Epithelial cell of esophagus (primary cell): ENCODE data around the gene BRINP3.

ENCODE experiments used
- DNase-seq: peaks from one replicate; pipeline ENCODE4 v3.0.0; 2010; ENCODE audit warnings: low read depth
- H3K4me3 ChIP-seq: 2 replicates; pipeline ENCODE4 v1.5.1; 2011; ENCODE audit warnings: mild to moderate bottlenecking, low read length, control low read depth
- CTCF ChIP-seq: IDR thresholded peaks from 2 replicates; pipeline ENCODE4 v1.5.1; 2011; ENCODE audit warnings: low read depth, mild to moderate bottlenecking, low read length, control low read depth, inconsistent platforms; ENCODE audit not compliant: insufficient read depth; ENCODE audit errors: missing control alignments

The BRINP3 gene

GRCh38 chr1:190243056-190243455, 234.6 kb downstream of the BRINP3 start:
- no peak for TF ChIP-seq CTCF
- DNase-seq, result no peak
- no peak overlapping the region for H3K4me3 ChIP-seq

- H3K4me3 ChIP-seq, result no peak overlapping the region
- no peak for DNase-seq
- no peak for TF ChIP-seq CTCF
Observed at GRCh38 chr1:190226006-190226405, 251.7 kb downstream of the BRINP3 start.

GRCh38 chr1:190212450-190212849, 265.2 kb downstream of the BRINP3 start:
- H3K4me3 ChIP-seq, result no peak overlapping the region
- TF ChIP-seq CTCF, result no peak
- DNase-seq, result no peak

GRCh38 chr1:190207733-190208132, 269.9 kb downstream of the BRINP3 start:
- no peak for TF ChIP-seq CTCF

GRCh38 chr1:190205713-190206112, 272.0 kb downstream of the BRINP3 start:
- TF ChIP-seq CTCF, result no peak
- DNase-seq, result peak; percentile 1
- H3K4me3 ChIP-seq, result no peak overlapping the region

More at GRCh38 chr1:190207733-190208132, 269.9 kb downstream of the BRINP3 start:
- no peak overlapping the region for H3K4me3 ChIP-seq
- no peak for DNase-seq

GRCh38 chr1:190196020-190196419, 281.6 kb downstream of the BRINP3 start:
- TF ChIP-seq CTCF, result no peak
- no peak for DNase-seq
- H3K4me3 ChIP-seq, result no peak overlapping the region

- TF ChIP-seq CTCF, result no peak
- no peak for DNase-seq
- no peak overlapping the region for H3K4me3 ChIP-seq
Observed at GRCh38 chr1:190193508-190194115, 284.1 kb downstream of the BRINP3 start.
